SU-DHL-6 (cell line): ENCODE results near the gene CGB2.

Source experiments
- H2AFZ ChIP-seq: fragments of 200-600 bp; sonication (generic); 2 replicates; pipeline ENCODE4 v1.6.1; 2014; ENCODE audit warnings: low read depth, mild to moderate bottlenecking, moderate library complexity, mixed read lengths, antibody characterized with exemption, low read length; ENCODE audit not compliant: severe bottlenecking
- H3F3A ChIP-seq: fragments of 200-600 bp; shearing (Covaris generic); 2 replicates; pipeline ENCODE4 v1.6.0; 2016; ENCODE audit warnings: antibody characterized with exemption, mild to moderate bottlenecking; ENCODE audit not compliant: insufficient read depth
- H3K27ac ChIP-seq: fragments of 200-600 bp; sonication (generic); 2 replicates; pipeline ENCODE4 v1.5.1; 2016; ENCODE audit warnings: low read depth, mild to moderate bottlenecking, low read length, moderate library complexity, mixed read lengths
- H3K27me3 ChIP-seq: fragments of 200-600 bp; sonication (generic), shearing (Covaris generic); 2 replicates; pipeline ENCODE4 v1.6.0; 2014; ENCODE audit warnings: mild to moderate bottlenecking, low read length
- H3K36me3 ChIP-seq: fragments of 200-600 bp; sonication (generic); 2 replicates; pipeline ENCODE4 v1.6.1; 2014; ENCODE audit warnings: mild to moderate bottlenecking, low read length, mixed read lengths
- H3K4me2 ChIP-seq: fragments of 300-600, 200-600 bp; shearing (Covaris generic), sonication (generic); 2 replicates; pipeline ENCODE4 v1.6.0; 2014; ENCODE audit warnings: low read length, low read depth, mild to moderate bottlenecking; ENCODE audit not compliant: poor library complexity, severe bottlenecking
- H3K4me3 ChIP-seq: fragments of 200-600 bp; sonication (generic); 2 replicates; pipeline ENCODE4 v1.5.1; 2014; ENCODE audit warnings: antibody characterized with exemption, low read length, mild to moderate bottlenecking, mixed read lengths; ENCODE audit not compliant: insufficient read depth, poor library complexity, severe bottlenecking
- H3K79me2 ChIP-seq: fragments of 200-600 bp; sonication (generic); 2 replicates; pipeline ENCODE4 v1.6.1; 2014; ENCODE audit warnings: mild to moderate bottlenecking, low read length, moderate library complexity; ENCODE audit not compliant: insufficient read depth
- H3K9ac ChIP-seq: fragments of 200-600 bp; sonication (generic); 2 replicates; pipeline ENCODE4 v1.7.0; 2014; ENCODE audit warnings: mild to moderate bottlenecking, low read length
- H3K9me2 ChIP-seq: fragments of 200-600 bp; sonication (generic); replicated peaks from 2 replicates; pipeline ENCODE4 v1.6.1; 2014; ENCODE audit warnings: low read length; ENCODE audit not compliant: insufficient read depth
- H3K9me3 ChIP-seq: fragments of 200-600 bp; sonication (generic); 2 replicates; pipeline ENCODE4 v1.6.1; 2014; ENCODE audit warnings: low read length, mixed read lengths; ENCODE audit not compliant: insufficient read depth
- H4K20me1 ChIP-seq: fragments of 200-600 bp; sonication (generic); 2 replicates; pipeline ENCODE4 v1.6.1; 2014; ENCODE audit warnings: low read depth, mild to moderate bottlenecking, antibody characterized with exemption, low read length, moderate library complexity, mixed read lengths
- EZH2phosphoT487 ChIP-seq: fragments of 200-600 bp; sonication (generic), shearing (Covaris generic); conservative IDR thresholded peaks from 2 replicates; pipeline ENCODE4 v1.6.1; 2018; ENCODE audit warnings: mild to moderate bottlenecking, antibody characterized with exemption, low read length, moderate library complexity, mixed read lengths
- TF ChIP-seq, protein P1 (sequence below): fragments of 200-600 bp; sonication (generic); IDR thresholded peaks from one replicate; pipeline ENCODE4 v1.5.1; 2017; ENCODE audit warnings: antibody characterized with exemption, mild to moderate bottlenecking, low read length, moderate library complexity; ENCODE audit not compliant: insufficient read depth, poor library complexity, severe bottlenecking

The CGB2 gene

DNA sequence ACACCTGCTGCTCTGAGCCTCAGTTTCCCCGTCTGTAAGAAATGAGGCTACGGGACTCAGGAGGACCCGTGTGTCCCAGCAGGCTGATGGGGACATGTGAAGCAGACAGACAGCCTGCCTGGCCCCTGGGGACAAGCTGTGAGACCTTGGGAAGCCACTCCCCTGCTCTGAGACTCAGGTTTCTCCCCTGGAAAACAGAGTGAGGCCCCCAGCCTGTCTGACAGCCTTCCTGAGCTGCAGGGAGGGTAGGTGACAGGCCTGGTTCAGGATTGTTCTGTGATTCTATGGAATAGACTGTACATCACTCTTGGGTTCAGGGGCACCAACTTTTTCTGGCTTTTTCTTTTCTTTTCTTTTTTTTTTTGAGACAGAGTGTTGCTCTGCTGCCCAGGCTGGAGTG lies 35.9 kb downstream of the CGB2 start:
- Histone ChIP-seq H3K36me3 (no peaks in the 10 kb centered on the region), H3K79me2 (no peaks in the 10 kb centered on the region), H3K27ac (no peak overlapping the region), H3K9me3 (no peaks in the 10 kb centered on the region), H2AFZ (no peak overlapping the region), H3F3A (no peaks in the 10 kb centered on the region), H3K4me2 (no peak overlapping the region), H3K9me2 (no peaks in the 10 kb centered on the region), H3K9ac (no peak overlapping the region), H3K4me3 (no peak overlapping the region), H4K20me1 (no peaks in the 10 kb centered on the region), H3K27me3 (no peaks in the 10 kb centered on the region)
- no peak for TF ChIP-seq EZH2phosphoT487
- TF ChIP-seq, protein P1, sequence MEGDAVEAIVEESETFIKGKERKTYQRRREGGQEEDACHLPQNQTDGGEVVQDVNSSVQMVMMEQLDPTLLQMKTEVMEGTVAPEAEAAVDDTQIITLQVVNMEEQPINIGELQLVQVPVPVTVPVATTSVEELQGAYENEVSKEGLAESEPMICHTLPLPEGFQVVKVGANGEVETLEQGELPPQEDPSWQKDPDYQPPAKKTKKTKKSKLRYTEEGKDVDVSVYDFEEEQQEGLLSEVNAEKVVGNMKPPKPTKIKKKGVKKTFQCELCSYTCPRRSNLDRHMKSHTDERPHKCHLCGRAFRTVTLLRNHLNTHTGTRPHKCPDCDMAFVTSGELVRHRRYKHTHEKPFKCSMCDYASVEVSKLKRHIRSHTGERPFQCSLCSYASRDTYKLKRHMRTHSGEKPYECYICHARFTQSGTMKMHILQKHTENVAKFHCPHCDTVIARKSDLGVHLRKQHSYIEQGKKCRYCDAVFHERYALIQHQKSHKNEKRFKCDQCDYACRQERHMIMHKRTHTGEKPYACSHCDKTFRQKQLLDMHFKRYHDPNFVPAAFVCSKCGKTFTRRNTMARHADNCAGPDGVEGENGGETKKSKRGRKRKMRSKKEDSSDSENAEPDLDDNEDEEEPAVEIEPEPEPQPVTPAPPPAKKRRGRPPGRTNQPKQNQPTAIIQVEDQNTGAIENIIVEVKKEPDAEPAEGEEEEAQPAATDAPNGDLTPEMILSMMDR: no peak

DNA sequence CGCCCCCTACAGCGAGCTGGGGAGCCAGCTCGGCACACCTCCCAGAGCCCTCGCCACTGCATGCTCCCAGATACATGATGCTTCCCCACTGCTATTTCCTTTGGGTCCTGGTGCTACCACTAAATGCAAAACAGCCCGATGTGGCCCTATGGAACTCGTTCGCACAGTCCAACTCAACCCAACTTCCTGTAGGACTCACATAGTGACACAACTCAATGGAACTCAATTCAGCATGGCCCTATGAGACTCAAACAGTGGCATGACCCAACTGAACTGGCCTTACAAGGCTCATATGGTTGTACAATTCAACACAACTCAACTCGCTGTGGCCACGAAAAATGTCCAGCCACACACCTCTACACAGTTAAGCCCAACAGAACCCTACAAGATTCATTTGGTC lies 37.3 kb downstream of the CGB2 start:
- TF ChIP-seq, protein P1: no peak
- no peak for TF ChIP-seq EZH2phosphoT487
- no peaks in the 10 kb centered on the region for H3K9me3 ChIP-seq
- H4K20me1 ChIP-seq: no peaks in the 10 kb centered on the region
- no peaks in the 10 kb centered on the region for H3F3A ChIP-seq
- no peaks in the 10 kb centered on the region for H3K27me3 ChIP-seq
- no peaks in the 10 kb centered on the region for H3K36me3 ChIP-seq
- H3K9ac ChIP-seq: no peak overlapping the region
- H3K27ac ChIP-seq: no peak overlapping the region
- no peaks in the 10 kb centered on the region for H3K9me2 ChIP-seq
- H3K79me2 ChIP-seq: no peaks in the 10 kb centered on the region
- no peak overlapping the region for H3K4me3 ChIP-seq
- H2AFZ ChIP-seq: no peak overlapping the region
- no peak overlapping the region for H3K4me2 ChIP-seq

DNA sequence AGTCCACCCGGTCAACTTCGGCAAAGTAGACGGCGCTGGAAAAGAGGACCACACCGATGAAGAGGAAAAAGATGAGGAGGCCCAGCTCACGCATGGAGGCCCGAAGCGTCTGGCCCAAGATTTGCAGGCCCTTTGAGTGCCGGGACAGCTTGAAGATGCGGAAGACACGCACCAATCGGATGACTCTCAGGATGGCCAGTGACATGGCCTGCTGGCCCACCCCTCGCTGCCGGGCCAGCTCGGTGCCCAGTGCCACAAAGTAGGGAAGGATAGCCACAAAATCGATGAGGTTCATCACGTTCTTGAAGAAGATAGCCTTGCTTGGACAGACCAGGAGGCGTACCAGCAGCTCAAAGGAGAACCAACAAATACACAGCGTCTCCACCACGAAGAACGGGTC lies 38.7 kb downstream of the CGB2 start:
- TF ChIP-seq EZH2phosphoT487: no peak
- TF ChIP-seq, protein P1: no peak
- H3F3A ChIP-seq: no peaks in the 10 kb centered on the region
- H3K27me3 ChIP-seq: no peaks in the 10 kb centered on the region

More for the DNA sequence above, 38.7 kb downstream of the CGB2 start:
- no peaks in the 10 kb centered on the region for H3K36me3 ChIP-seq
- no peak overlapping the region for H2AFZ ChIP-seq
- no peak overlapping the region for H3K4me2 ChIP-seq
- H3K9me2 ChIP-seq: no peaks in the 10 kb centered on the region
- no peak overlapping the region for H3K9ac ChIP-seq
- no peaks in the 10 kb centered on the region for H3K9me3 ChIP-seq
- no peak overlapping the region for H3K27ac ChIP-seq
- no peaks in the 10 kb centered on the region for H3K79me2 ChIP-seq
- no peaks in the 10 kb centered on the region for H4K20me1 ChIP-seq
- no peak overlapping the region for H3K4me3 ChIP-seq
